CD8-positive, alpha-beta memory T cell (primary cell): Measurements from ENCODE around the gene THAP12. TPM values are rescaled to one million over a fixed set of nuclear protein-coding genes. Genes with fewer than 3 reads are reported as not detected.
A peak's percentile ranks its signal among the peaks of the same experiment; 100 is the strongest.

Source experiments
- CTCF ChIA-PET: fragments of 350-600 bp; sonication (Branson Sonifier 250); formaldehyde crosslinking; loops from one replicate; lab custom pipeline; 2021; ENCODE audit warnings: antibody characterized with exemption; lab: Charles Lee
- POLR2A ChIA-PET: fragments of 350-600 bp; sonication (Branson Sonifier 250); formaldehyde crosslinking; loops from one replicate; lab custom pipeline; 2021; ENCODE audit warnings: antibody characterized with exemption; lab: Charles Lee
- DNase-seq, 5 donors: peaks; one replicate each; pipeline versions ENCODE4 v3.0.0 to v3.0.0-alpha.2; 2020 to 2022; ENCODE audit warnings: mixed read lengths in 1 of 5
- H3K27ac ChIP-seq: one replicate; pipeline ENCODE4 v1.7.0; 2013; ENCODE audit warnings: low read depth, mild to moderate bottlenecking, low read length, moderate library complexity
- H3K27me3 ChIP-seq: 2 replicates; pipeline ENCODE4 v1.7.0; 2013; ENCODE audit warnings: low read length, mild to moderate bottlenecking; ENCODE audit not compliant: insufficient read depth, poor library complexity, severe bottlenecking
- H3K36me3 ChIP-seq: 2 replicates; pipeline ENCODE4 v1.7.0; 2013; ENCODE audit warnings: mild to moderate bottlenecking, low read length, moderate library complexity; ENCODE audit not compliant: insufficient read depth
- H3K4me1 ChIP-seq: 2 replicates; pipeline ENCODE4 v1.7.0; 2013; ENCODE audit warnings: mild to moderate bottlenecking, low read length, moderate library complexity; ENCODE audit not compliant: insufficient read depth
- H3K4me3 ChIP-seq: 2 replicates; pipeline ENCODE4 v1.7.0; 2013; ENCODE audit warnings: mild to moderate bottlenecking, low read length
- H3K9me3 ChIP-seq: 2 replicates; pipeline ENCODE4 v1.7.0; 2013; ENCODE audit warnings: mild to moderate bottlenecking, low read length
- H3K27ac Mint-ChIP-seq, 8 donors: one replicate each; pipeline ENCODE4 v1.8.0; 2020 to 2021; ENCODE audit warnings: mixed read lengths in 8 of 8, mild to moderate bottlenecking in 6 of 8, inconsistent platforms in 3 of 8, moderate library complexity in 3 of 8
- H3K27me3 Mint-ChIP-seq, 2 donors: one replicate each; pipeline ENCODE4 v1.8.0; 2020 to 2021; ENCODE audit warnings: mixed read lengths in 2 of 2, mild to moderate bottlenecking in 1 of 2, moderate library complexity in 1 of 2
- H3K36me3 Mint-ChIP-seq, 3 donors: one replicate each; pipeline ENCODE4 v1.8.0; 2020 to 2021; ENCODE audit warnings: mixed read lengths in 3 of 3, inconsistent platforms in 1 of 3, mild to moderate bottlenecking in 1 of 3
- H3K4me1 Mint-ChIP-seq, 3 donors: one replicate each; pipeline ENCODE4 v1.8.0; 2020 to 2021; ENCODE audit warnings: mixed read lengths in 3 of 3, inconsistent platforms in 1 of 3, mild to moderate bottlenecking in 1 of 3
- H3K4me3 Mint-ChIP-seq, 7 donors: one replicate each; pipeline ENCODE4 v1.8.0; 2020 to 2021; ENCODE audit warnings: mixed read lengths in 7 of 7, mild to moderate bottlenecking in 6 of 7, moderate library complexity in 4 of 7, inconsistent platforms in 2 of 7
- H3K9me3 Mint-ChIP-seq, 5 donors: one replicate each; pipeline ENCODE4 v1.8.0; 2020 to 2022; ENCODE audit warnings: mixed read lengths in 5 of 5, mild to moderate bottlenecking in 3 of 5, moderate library complexity in 2 of 5, inconsistent platforms in 1 of 5
- polyA plus RNA-seq: library from polyadenylated mRNA; unstranded; fragments of 300-500 nt; fragmentation: Illumina TruSeq; gene quantifications from one replicate; pipeline ENCODE4 v1.2.3, GENCODE V29; 2021
- total RNA-seq, 2 experiments: library from RNA; stranded (reverse); gene quantifications; one replicate each; pipeline ENCODE4 v1.2.3, GENCODE V29; 2021

Gene THAP12
- total and polyA plus RNA-seq, 3 experiments from 2014 or later, result 73.4 to 77.8 (median 74.2) TPM

DNA sequence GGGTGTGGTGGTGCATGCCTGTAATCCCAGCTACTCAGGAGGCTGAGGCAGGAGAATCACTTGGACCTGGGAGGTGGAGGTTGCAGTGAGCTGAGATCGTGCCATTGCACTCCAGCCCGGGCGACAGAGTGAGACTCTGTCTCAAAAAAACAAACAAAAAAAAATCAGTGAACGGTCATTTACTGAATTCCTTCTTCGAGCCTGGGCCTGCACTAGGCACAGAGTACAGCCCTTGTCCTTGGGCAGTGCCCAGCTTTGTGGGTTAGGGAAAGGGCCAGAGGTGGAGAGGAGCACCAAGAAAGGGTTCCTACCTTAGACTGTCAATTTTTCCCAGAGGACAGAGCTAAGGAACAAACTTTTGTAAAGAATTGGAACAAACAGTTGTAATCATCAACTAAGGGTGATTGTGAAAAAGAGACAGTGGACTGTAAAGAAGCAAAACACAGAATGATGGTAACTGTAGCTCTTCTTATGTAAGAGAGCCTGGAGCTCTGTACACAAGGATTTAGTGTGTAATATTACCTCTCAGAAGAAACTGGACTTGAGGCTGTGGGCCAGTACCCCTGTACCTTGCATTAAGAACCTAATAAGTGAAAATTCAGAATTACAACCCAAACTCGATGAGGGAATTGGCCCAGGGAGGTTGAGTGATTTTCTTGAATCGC is 11.0 kb upstream of the THAP12 start:
- H3K4me1 ChIP-seq, result no peaks in the 10 kb centered on the region
- no peak overlapping the region for H3K4me3 ChIP-seq
- H3K9me3 ChIP-seq, result no peaks in the 10 kb centered on the region
- H3K27ac Mint-ChIP-seq, result no peak overlapping the region
- peaks cover 0 to 4% (median 0%) of the 10 kb centered on the region in 3 donors for H3K36me3 Mint-ChIP-seq
- H3K4me3 Mint-ChIP-seq, result no peak overlapping the region
- H3K27me3 ChIP-seq, result no peaks in the 10 kb centered on the region
- no peak for DNase-seq
- ChIA-PET POLR2A (no interaction called here), CTCF (interaction anchor here (0.6 kb wide), 1 partner anchor 574 kb away, joined by 3 read pairs; no protein-coding TSS in a partner anchor)
- no peaks in the 10 kb centered on the region for H3K9me3 Mint-ChIP-seq
- H3K36me3 ChIP-seq, result no peaks in the 10 kb centered on the region
- no peaks in the 10 kb centered on the region for H3K27me3 Mint-ChIP-seq
- no peaks in the 10 kb centered on the region for H3K4me1 Mint-ChIP-seq
- H3K27ac ChIP-seq, result no peak overlapping the region

DNA sequence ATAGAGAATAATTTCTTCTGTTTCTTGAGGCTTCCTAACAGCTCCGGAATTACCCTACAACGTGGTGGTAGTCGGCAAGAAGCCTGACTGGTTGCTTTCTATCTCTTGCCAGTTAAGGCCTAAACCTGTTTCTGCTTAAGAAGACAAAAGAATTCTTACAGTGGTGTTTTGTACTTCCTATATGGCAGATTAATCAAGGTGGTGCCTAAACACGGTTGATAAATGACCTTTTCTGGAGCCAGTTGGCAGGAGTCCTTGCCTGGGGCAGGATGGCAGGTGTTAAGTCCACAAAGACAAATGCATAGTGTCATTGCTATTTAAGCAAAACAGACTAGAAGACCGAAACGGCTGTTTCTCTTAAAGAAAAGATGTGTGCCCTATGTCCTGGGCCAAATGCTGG is 10.1 kb upstream of the THAP12 start:
- POLR2A ChIA-PET, result no interaction called here
- Histone ChIP-seq H3K9me3 (no peaks in the 10 kb centered on the region), H3K27me3 (no peaks in the 10 kb centered on the region), H3K4me1 (no peaks in the 10 kb centered on the region), H3K4me3 (no peak overlapping the region), H3K36me3 (no peaks in the 10 kb centered on the region), H3K27ac (no peak overlapping the region)
- Mint-ChIP-seq H3K4me3 (no peak overlapping the region), H3K36me3 (peaks cover 0 to 7% (median 1%) of the 10 kb centered on the region in 3 donors), H3K27me3 (no peaks in the 10 kb centered on the region), H3K4me1 (peaks cover 0 to 5% (median 0%) of the 10 kb centered on the region in 3 donors), H3K9me3 (no peaks in the 10 kb centered on the region), H3K27ac (no peak overlapping the region)
- CTCF ChIA-PET, result no interaction called here
- DNase-seq, result no peak

DNA sequence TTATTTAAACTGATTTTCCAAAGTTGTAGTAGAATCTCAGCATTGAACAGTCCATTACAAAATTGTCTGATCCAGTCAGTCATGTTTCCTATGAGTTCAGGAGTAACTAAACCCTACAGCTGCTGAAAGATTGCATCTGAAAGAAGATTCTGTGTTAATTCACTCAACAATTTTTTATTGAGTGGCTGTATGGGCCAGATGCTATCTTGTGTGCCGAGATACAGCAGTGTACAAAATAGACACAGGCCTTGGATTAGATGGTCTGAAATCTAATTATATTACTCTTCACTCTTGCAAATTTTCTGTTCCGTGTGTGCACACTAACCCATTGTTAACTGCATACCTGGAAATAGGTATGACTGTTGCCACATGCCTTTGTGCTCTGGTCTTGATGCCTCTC is 7.5 kb upstream of the THAP12 start:
- no peak for DNase-seq
- Mint-ChIP-seq H3K36me3 (peaks cover 0 to 12% (median 9%) of the 10 kb centered on the region in 3 donors), H3K27me3 (no peaks in the 10 kb centered on the region), H3K9me3 (no peaks in the 10 kb centered on the region), H3K4me1 (peaks cover 7 to 11% (median 8%) of the 10 kb centered on the region in 3 donors), H3K27ac (no peak overlapping the region), H3K4me3 (no peak overlapping the region)
- Histone ChIP-seq H3K4me3 (no peak overlapping the region), H3K4me1 (no peaks in the 10 kb centered on the region), H3K27ac (no peak overlapping the region), H3K27me3 (no peaks in the 10 kb centered on the region), H3K9me3 (no peaks in the 10 kb centered on the region), H3K36me3 (no peaks in the 10 kb centered on the region)
- POLR2A ChIA-PET, result interaction anchor here (0.6 kb wide), 1 partner anchor 90 kb away, joined by 3 read pairs; no protein-coding TSS in a partner anchor
- CTCF ChIA-PET, result no interaction called here

DNA sequence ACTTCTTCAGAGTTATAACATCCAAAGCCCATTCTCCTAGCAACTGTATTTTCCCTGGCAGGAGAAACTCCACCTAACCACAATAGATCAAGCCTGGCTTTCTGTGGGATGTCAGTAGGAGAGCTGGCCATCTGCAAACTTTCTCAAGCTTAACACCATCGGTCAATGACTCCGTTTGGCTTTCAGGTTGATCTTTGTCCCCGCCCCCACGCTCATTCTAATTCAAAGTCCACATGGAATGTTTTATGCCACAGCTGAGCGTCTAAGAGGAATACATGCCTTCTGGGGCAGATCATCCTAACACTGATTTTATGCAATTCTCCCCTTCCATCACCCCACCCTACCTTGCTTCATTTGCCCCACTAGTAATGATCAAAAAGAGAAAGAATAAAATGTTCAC is 5.0 kb upstream of the THAP12 start:
- H3K9me3 ChIP-seq, result no peaks in the 10 kb centered on the region
- H3K36me3 ChIP-seq, result no peaks in the 10 kb centered on the region
- no peak overlapping the region for H3K4me3 ChIP-seq
- Mint-ChIP-seq H3K9me3 (no peaks in the 10 kb centered on the region), H3K36me3 (peaks cover 0 to 15% (median 13%) of the 10 kb centered on the region in 3 donors), H3K27me3 (no peaks in the 10 kb centered on the region), H3K27ac (no peak overlapping the region), H3K4me3 (peak overlapping the region in 1 of 7 donors; percentile 53), H3K4me1 (peaks cover 26 to 34% (median 29%) of the 10 kb centered on the region in 3 donors)
- no peaks in the 10 kb centered on the region for H3K27me3 ChIP-seq
- CTCF ChIA-PET, result no interaction called here
- peaks cover 16% of the 10 kb centered on the region for H3K4me1 ChIP-seq
- no peak for DNase-seq
- POLR2A ChIA-PET, result no interaction called here
- no peak overlapping the region for H3K27ac ChIP-seq

DNA sequence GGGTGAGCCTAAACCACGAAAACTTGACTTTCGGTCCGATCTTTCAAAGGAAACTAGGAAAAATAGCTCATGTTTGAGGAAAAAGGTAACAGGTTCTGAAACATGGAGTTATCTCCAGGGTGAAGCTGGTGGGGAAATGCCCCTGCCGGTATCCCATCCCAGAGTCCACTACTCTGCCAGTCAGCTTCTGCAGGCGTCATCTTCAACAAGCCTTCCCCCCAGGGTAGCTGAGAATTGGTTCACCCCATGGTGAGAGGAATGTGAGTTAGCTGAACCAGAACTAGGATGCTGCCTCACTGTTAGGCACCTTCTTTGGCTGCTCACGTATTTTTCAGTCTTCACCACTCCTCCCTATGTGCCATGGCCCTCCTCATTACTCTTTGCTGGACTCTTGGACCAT is 1.3 kb upstream of the THAP12 start:
- Histone ChIP-seq H3K4me3 (no peak overlapping the region), H3K36me3 (no peaks in the 10 kb centered on the region), H3K4me1 (peaks cover 28% of the 10 kb centered on the region), H3K27ac (no peak overlapping the region), H3K27me3 (no peaks in the 10 kb centered on the region), H3K9me3 (no peaks in the 10 kb centered on the region)
- Mint-ChIP-seq H3K9me3 (no peaks in the 10 kb centered on the region), H3K36me3 (peaks cover 0 to 17% (median 9%) of the 10 kb centered on the region in 3 donors), H3K4me1 (peaks cover 50 to 63% (median 57%) of the 10 kb centered on the region in 3 donors), H3K4me3 (peak overlapping the region; percentile 56 to 98 (median 94)), H3K27me3 (peaks cover 0 to 2% of the 10 kb centered on the region in 2 donors), H3K27ac (peak overlapping the region in 6 of 8 donors; percentile 12 to 48 (median 32))
- ChIA-PET CTCF (no interaction called here), POLR2A (interaction anchor here (0.9 kb wide), 1 partner anchor 24 kb away, joined by 3 read pairs; no protein-coding TSS in a partner anchor)
- no peak for DNase-seq

DNA sequence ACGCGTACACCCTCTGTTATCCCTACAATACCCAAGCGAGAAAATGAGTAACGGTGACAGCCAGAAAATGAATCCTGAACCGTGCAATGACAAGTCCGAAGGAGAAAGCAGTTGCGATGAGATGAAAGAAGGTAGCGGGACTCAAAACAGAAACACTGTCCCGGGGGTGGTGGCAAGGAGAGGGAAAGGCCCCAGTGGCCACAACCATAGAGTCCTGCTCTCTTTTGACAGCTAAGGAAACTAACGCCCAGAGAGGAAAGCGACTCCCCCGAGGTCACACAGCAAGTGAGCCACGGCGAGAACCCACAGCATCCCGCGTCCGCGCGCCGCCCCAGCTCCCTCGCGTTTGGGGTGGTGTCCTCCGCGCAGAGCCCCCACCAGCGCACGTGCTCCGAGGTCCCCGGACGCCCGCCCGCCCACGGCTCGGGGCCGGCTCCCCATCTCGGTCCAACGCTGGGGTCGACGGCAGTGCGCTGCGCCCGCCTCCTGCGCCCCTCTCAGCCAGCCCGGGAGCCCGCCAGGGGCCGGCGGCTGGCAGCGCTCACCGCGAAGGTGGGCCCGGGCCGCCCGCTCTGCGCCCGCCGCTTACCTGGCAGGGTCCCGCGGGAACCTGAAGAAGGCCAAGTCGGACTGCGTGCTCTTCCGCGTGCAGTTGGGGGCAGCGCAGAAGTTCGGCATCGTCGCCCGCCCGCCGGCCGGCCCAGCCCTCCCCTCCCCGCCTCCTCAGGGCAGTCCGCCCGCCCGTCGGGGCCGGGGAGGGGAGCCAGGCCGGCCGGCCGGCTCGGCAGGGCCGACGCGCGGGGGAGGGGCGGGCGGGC is 564 bp downstream of the THAP12 start:
- Histone ChIP-seq H3K4me3 (peak overlapping the region; percentile 84), H3K27ac (peak overlapping the region; percentile 69), H3K36me3 (no peaks in the 10 kb centered on the region), H3K4me1 (peaks cover 35% of the 10 kb centered on the region), H3K9me3 (no peaks in the 10 kb centered on the region), H3K27me3 (no peaks in the 10 kb centered on the region)
- ChIA-PET POLR2A (no interaction called here), CTCF (no interaction called here)
- H3K9me3 Mint-ChIP-seq, result no peaks in the 10 kb centered on the region
- peaks cover 0 to 2% of the 10 kb centered on the region in 2 donors for H3K27me3 Mint-ChIP-seq
- H3K36me3 Mint-ChIP-seq, result peaks cover 0 to 15% (median 6%) of the 10 kb centered on the region in 3 donors
- peak overlapping the region; percentile 92 to 98 (median 96) for H3K4me3 Mint-ChIP-seq
- peak; percentile 43 to 72 (median 47) for DNase-seq
- peak overlapping the region; percentile 82 to 98 (median 95) for H3K27ac Mint-ChIP-seq
- H3K4me1 Mint-ChIP-seq, result peaks cover 62 to 73% (median 73%) of the 10 kb centered on the region in 3 donors

DNA sequence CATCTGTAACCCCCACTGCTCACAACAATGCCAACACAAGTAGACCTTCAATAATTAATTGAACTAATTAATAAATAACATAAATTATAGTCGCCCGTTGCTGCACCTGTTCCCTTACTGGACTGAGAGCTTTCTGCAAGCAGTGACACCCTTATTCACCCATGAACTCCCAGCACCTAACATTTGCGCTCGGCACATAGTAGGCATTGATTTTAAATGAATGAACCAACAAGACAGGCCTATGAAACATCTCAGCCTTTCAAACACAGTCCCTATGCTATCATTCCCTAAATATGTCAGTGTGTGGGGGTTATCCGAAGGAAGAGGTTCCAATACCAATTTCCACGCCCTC is 1.1 kb downstream of the THAP12 start:
- peak overlapping the region; percentile 69 for H3K27ac ChIP-seq
- no peaks in the 10 kb centered on the region for H3K36me3 ChIP-seq
- peak overlapping the region; percentile 92 to 98 (median 96) for H3K4me3 Mint-ChIP-seq
- DNase-seq, result no peak
- peaks cover 0 to 13% (median 3%) of the 10 kb centered on the region in 3 donors for H3K36me3 Mint-ChIP-seq
- H3K27ac Mint-ChIP-seq, result peak overlapping the region; percentile 82 to 98 (median 95)
- no peaks in the 10 kb centered on the region for H3K27me3 ChIP-seq
- POLR2A ChIA-PET, result no interaction called here
- peaks cover 38% of the 10 kb centered on the region for H3K4me1 ChIP-seq
- no peaks in the 10 kb centered on the region for H3K9me3 ChIP-seq
- H3K27me3 Mint-ChIP-seq, result peaks cover 0 to 2% of the 10 kb centered on the region in 2 donors
- H3K9me3 Mint-ChIP-seq, result no peaks in the 10 kb centered on the region
- peak overlapping the region; percentile 84 for H3K4me3 ChIP-seq
- CTCF ChIA-PET, result no interaction called here
- peaks cover 64 to 78% (median 78%) of the 10 kb centered on the region in 3 donors for H3K4me1 Mint-ChIP-seq
